Thoracic aorta (tissue), 2 donors: ENCODE measurements around the gene ATAD2B. TPM values are rescaled to one million over a fixed set of nuclear protein-coding genes. Genes with fewer than 3 reads are reported as not detected.

Source experiments
- ATAC-seq: fragments of 150-250 bp; one replicate; pipeline ENCODE4 v1.8.0; 2017; ENCODE audit warnings: low read depth; ENCODE audit not compliant: insufficient number of reproducible peaks, low FRiP score
- DNase-seq: peaks from one replicate; pipeline ENCODE4 v3.0.0-alpha.2; 2020; ENCODE audit warnings: low spot score
- H3K27ac ChIP-seq, 2 donors: fragments of 200-600 bp; sonication (generic); 1 replicate in 1 of 2; 2 replicates in 1 of 2; pipeline ENCODE4 v1.5.1; 2016; ENCODE audit warnings: mild to moderate bottlenecking in 2 of 2, moderate library complexity in 2 of 2
- H3K27me3 ChIP-seq: fragments of 200-600 bp; sonication (generic); replicated peaks from 2 replicates; pipeline ENCODE4 v1.6.0; 2016; ENCODE audit warnings: mild to moderate bottlenecking; ENCODE audit not compliant: insufficient read depth
- H3K36me3 ChIP-seq: fragments of 200-600 bp; sonication (generic); one replicate; pipeline ENCODE4 v1.5.1; 2016
- H3K4me1 ChIP-seq, 2 donors: fragments of 200-600 bp; sonication (generic); 1 replicate in 1 of 2; 2 replicates in 1 of 2; pipeline versions ENCODE4 v1.5.1 to v1.6.0; 2016; ENCODE audit warnings: low read depth in 2 of 2, mild to moderate bottlenecking in 1 of 2; ENCODE audit not compliant: control insufficient read depth in 1 of 2
- H3K4me3 ChIP-seq: fragments of 200-600 bp; sonication (generic); 2 replicates; pipeline ENCODE4 v1.5.1; 2016; ENCODE audit warnings: mild to moderate bottlenecking
- H3K9me3 ChIP-seq: fragments of 200-600 bp; sonication (generic); 2 replicates; pipeline ENCODE4 v1.5.1; 2016
- CTCF ChIP-seq: fragments of 200-600 bp; sonication (generic); IDR thresholded peaks from one replicate; pipeline ENCODE4 v1.5.1; 2019; ENCODE audit warnings: antibody characterized with exemption
- total RNA-seq, 2 donors: library from RNA; depleted of rRNA; stranded (reverse); fragments of >200 nt; gene quantifications; one replicate each; pipeline versions ENCODE4 v1.1.0 to v1.2.3, GENCODE V29; 2016

Gene ATAD2B
- total RNA-seq, 2 donors from 2014 or later, result 38.3 to 80.7 TPM

- no peak for ATAC-seq
- H3K27me3 ChIP-seq, result no peaks in the 10 kb centered on the region
- no peak for DNase-seq
- no peak overlapping the region for H3K27ac ChIP-seq
- no peak overlapping the region for H3K4me3 ChIP-seq
- H3K9me3 ChIP-seq, result no peaks in the 10 kb centered on the region
- H3K36me3 ChIP-seq, result peaks cover 16% of the 10 kb centered on the region
- no peak for TF ChIP-seq CTCF
- no peaks in the 10 kb centered on the region for H3K4me1 ChIP-seq
Observed at GRCh38 chr2:23705771-23706612, 220.9 kb downstream of the ATAD2B start.

- no peak for DNase-seq
- no peaks in the 10 kb centered on the region for H3K4me1 ChIP-seq
- H3K4me3 ChIP-seq, result no peak overlapping the region
- no peaks in the 10 kb centered on the region for H3K27me3 ChIP-seq
- H3K27ac ChIP-seq, result no peak overlapping the region
- ATAC-seq, result no peak
- H3K9me3 ChIP-seq, result no peaks in the 10 kb centered on the region
- no peak for TF ChIP-seq CTCF
- H3K36me3 ChIP-seq, result peaks cover 14% of the 10 kb centered on the region
Observed at GRCh38 chr2:23703583-23704385, 223.1 kb downstream of the ATAD2B start.

- H3K27me3 ChIP-seq, result no peaks in the 10 kb centered on the region
- H3K36me3 ChIP-seq, result peaks cover 11% of the 10 kb centered on the region
- no peak for TF ChIP-seq CTCF
- H3K27ac ChIP-seq, result no peak overlapping the region
- no peak for ATAC-seq
- no peaks in the 10 kb centered on the region for H3K9me3 ChIP-seq
- H3K4me3 ChIP-seq, result no peak overlapping the region
- DNase-seq, result no peak
- H3K4me1 ChIP-seq, result no peaks in the 10 kb centered on the region
Observed at GRCh38 chr2:23703037-23703582, 223.8 kb downstream of the ATAD2B start.

- no peaks in the 10 kb centered on the region for H3K9me3 ChIP-seq
- no peaks in the 10 kb centered on the region for H3K27me3 ChIP-seq
- H3K4me1 ChIP-seq, result no peaks in the 10 kb centered on the region
- no peak overlapping the region for H3K4me3 ChIP-seq
- H3K27ac ChIP-seq, result no peak overlapping the region
- peaks cover 10% of the 10 kb centered on the region for H3K36me3 ChIP-seq
- no peak for ATAC-seq
- TF ChIP-seq CTCF, result no peak
- no peak for DNase-seq
Observed at GRCh38 chr2:23700627-23701026, 226.3 kb downstream of the ATAD2B start.

DNA sequence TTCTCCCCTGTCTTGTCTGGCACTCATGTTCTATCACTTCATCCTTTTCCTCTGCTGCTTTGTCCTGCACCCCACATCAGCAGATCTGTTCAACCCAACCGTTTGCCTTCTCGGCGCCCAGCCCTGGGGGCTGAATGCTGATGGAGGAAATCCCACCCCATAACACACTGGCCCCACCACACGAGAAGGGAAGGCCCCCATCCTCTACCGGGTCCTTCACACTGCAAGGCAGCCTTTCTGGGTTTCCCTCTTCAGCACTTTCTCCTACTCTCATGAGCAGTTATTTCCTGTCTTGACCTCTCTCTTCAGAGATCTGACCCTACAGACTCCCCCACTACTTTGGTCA lies 227.4 kb downstream of the ATAD2B start:
- H3K9me3 ChIP-seq, result no peaks in the 10 kb centered on the region
- H3K4me3 ChIP-seq, result no peak overlapping the region
- H3K27ac ChIP-seq, result no peak overlapping the region
- peaks cover 10% of the 10 kb centered on the region for H3K36me3 ChIP-seq
- H3K27me3 ChIP-seq, result no peaks in the 10 kb centered on the region
- no peak for ATAC-seq
- H3K4me1 ChIP-seq, result no peaks in the 10 kb centered on the region
- no peak for DNase-seq
- no peak for TF ChIP-seq CTCF
